Erythroblast (primary cell): ENCODE data around the gene GNA12.

ENCODE experiments used
- GATA1 ChIP-seq: IDR thresholded peaks from 2 replicates; pipeline ENCODE4 v1.6.1; 2011; ENCODE audit warnings: low read depth, mild to moderate bottlenecking, control low read depth, low read length, moderate library complexity
- POLR2A ChIP-seq: IDR thresholded peaks from 2 replicates; pipeline ENCODE4 v1.6.1; 2011; ENCODE audit warnings: mild to moderate bottlenecking, low read length

- TF ChIP-seq POLR2A (no peak), GATA1 (no peak)
Measured at GRCh38 chr7:2764621-2765020, 79.5 kb downstream of the GNA12 start.
